Thyroid gland (tissue), 4 donors: ENCODE results near the gene YJEFN3.

Experiments used
- CTCF ChIP-seq, 6 experiments: fragments of 200-600 bp in 3 of 6; fragments of 450-650 bp in 3 of 6; sonication (generic) in 3 of 6; IDR thresholded peaks; one replicate each; pipeline ENCODE4 v1.5.1; 2016 to 2019; ENCODE audit warnings: antibody characterized with exemption in 6 of 6, mild to moderate bottlenecking in 2 of 6, inconsistent platforms in 1 of 6, moderate library complexity in 1 of 6
- POLR2A ChIP-seq, 2 donors: fragments of 450-650 bp; IDR thresholded peaks; one replicate each; pipeline ENCODE4 v1.6.1; 2017; ENCODE audit warnings: antibody characterized with exemption in 2 of 2, mild to moderate bottlenecking in 2 of 2, moderate library complexity in 1 of 2

GRCh38 chr19:19541616-19542015, 12.9 kb downstream of the YJEFN3 start:
- TF ChIP-seq CTCF (IDR thresholded peaks at IDR 0.05) = no peak
- TF ChIP-seq POLR2A (IDR thresholded peaks at IDR 0.05) = no peak
